Measurements from ENCODE around the gene HOXA3.

The HOXA3 gene

DNA sequence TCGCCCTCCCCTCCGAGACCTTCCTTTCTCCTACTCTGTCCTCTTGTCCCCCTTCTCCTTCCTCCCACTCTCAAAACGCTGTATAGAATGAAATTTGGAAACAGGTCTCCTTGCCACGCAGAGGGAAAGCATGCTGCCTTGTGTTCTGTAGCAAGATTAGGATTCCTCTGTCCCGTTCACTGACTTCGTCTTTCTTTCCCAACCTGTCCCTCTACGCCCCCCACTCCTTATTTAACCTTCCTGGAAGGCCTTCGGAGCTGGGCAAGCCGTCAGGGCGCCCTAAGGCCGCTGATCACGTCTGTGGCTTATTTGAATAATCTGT, 11.6 kb upstream of the HOXA3 start:
- H3K4me1 ChIP-seq (ENCODE audit: insufficient read depth, poor library complexity, severe bottlenecking) = peaks cover 9% of the 10 kb centered on the region
- ATAC-seq (ENCODE audit: low read depth) (no peak), DNase-seq (ENCODE audit: low spot score) (no peak)
- peak overlapping the region; percentile 93 for H3K27ac ChIP-seq (ENCODE audit: poor library complexity, severe bottlenecking)
- TF ChIP-seq, protein P1, sequence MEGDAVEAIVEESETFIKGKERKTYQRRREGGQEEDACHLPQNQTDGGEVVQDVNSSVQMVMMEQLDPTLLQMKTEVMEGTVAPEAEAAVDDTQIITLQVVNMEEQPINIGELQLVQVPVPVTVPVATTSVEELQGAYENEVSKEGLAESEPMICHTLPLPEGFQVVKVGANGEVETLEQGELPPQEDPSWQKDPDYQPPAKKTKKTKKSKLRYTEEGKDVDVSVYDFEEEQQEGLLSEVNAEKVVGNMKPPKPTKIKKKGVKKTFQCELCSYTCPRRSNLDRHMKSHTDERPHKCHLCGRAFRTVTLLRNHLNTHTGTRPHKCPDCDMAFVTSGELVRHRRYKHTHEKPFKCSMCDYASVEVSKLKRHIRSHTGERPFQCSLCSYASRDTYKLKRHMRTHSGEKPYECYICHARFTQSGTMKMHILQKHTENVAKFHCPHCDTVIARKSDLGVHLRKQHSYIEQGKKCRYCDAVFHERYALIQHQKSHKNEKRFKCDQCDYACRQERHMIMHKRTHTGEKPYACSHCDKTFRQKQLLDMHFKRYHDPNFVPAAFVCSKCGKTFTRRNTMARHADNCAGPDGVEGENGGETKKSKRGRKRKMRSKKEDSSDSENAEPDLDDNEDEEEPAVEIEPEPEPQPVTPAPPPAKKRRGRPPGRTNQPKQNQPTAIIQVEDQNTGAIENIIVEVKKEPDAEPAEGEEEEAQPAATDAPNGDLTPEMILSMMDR (IDR thresholded peaks at IDR 0.05; ENCODE audit: poor library complexity, severe bottlenecking) = no peak
- H3K4me3 ChIP-seq (ENCODE audit: severe bottlenecking) = peak overlapping the region; percentile 54
- H3K9me3 ChIP-seq (ENCODE audit: severe bottlenecking) = no peaks in the 10 kb centered on the region
- peaks cover 18% of the 10 kb centered on the region for H3K36me3 ChIP-seq (ENCODE audit: low read depth)
- H3K27me3 ChIP-seq (ENCODE audit: insufficient read depth, poor library complexity, severe bottlenecking) = no peaks in the 10 kb centered on the region

DNA sequence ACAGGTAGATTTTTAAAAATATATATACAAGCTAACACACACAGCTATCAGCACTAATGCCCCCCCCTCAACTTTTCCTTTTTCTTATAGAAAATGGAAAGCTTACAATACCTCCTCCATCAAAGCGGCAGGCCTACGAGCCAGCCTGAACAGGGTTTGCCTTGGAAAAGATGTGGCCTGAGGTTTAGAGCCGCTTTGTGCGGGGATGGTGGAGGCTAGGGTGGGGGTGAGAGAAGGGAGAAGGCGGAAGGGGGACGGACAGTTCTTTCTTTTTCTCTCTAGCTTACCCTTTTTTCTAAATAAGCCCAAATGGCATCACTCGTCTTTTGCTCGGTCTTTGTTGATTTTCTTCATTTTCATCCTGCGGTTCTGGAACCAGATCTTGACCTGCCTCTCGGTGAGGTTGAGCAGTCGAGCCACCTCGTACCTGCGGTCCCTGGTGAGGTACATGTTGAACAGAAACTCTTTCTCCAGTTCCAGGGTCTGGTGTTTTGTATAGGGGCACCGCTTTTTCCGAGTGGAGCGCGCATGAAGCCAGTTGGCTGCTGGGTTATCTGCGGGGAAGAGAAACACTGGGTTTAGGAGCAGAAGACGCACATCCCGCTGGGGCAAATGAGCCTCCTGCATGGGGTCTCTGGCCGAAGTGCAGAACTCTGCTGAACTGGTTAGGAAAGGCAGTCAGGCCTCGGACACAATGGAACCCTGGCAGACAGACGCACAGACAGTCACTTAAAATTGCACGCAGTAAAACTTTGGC, 11.1 kb upstream of the HOXA3 start:
- Histone ChIP-seq H3K27ac (ENCODE audit: poor library complexity, severe bottlenecking) (peak overlapping the region; percentile 93), H3K27me3 (ENCODE audit: insufficient read depth, poor library complexity, severe bottlenecking) (no peaks in the 10 kb centered on the region), H3K9me3 (ENCODE audit: severe bottlenecking) (no peaks in the 10 kb centered on the region), H3K4me1 (ENCODE audit: insufficient read depth, poor library complexity, severe bottlenecking) (peaks cover 9% of the 10 kb centered on the region), H3K36me3 (ENCODE audit: low read depth) (peaks cover 18% of the 10 kb centered on the region), H3K4me3 (ENCODE audit: severe bottlenecking) (peak overlapping the region; percentile 54)
- TF ChIP-seq, protein P1 (IDR thresholded peaks at IDR 0.05; ENCODE audit: poor library complexity, severe bottlenecking) = no peak
- no peak for ATAC-seq (ENCODE audit: low read depth)
- DNase-seq (ENCODE audit: low spot score) = no peak

DNA sequence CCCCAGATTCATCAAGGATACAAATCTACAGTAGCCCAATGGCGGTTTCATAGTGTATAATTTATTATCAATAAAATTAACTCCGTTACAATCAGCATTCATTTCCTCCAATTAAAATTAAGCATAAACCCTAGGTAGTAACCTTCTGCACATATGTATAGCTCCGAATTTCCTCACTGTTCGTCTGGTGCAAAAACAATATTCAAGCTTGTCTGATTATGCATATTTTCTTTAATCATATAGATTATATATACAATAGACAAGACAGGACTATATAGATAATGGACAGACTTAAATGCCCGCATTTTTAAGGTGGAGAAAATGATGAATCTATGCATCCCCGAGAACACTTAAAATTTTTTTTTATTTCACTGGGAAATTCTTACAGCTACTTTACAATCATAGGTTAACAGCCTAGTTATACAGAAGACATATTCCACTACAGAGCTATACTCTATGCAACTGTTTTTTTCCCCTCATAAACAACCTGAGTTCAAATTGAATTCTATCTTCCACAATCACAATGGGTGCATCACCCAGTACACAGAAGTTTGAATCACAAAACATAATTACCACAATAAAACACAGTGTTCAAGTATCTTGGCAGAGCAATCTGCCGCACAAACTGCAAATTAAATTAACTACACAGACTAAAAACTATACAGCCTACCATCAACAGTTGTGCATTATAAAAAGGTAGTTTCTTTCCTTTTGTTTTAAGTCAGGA, 10.3 kb upstream of the HOXA3 start:
- Histone ChIP-seq H3K27ac (ENCODE audit: poor library complexity, severe bottlenecking) (peak overlapping the region; percentile 93), H3K4me3 (ENCODE audit: severe bottlenecking) (peak overlapping the region; percentile 54), H3K36me3 (ENCODE audit: low read depth) (peaks cover 18% of the 10 kb centered on the region), H3K27me3 (ENCODE audit: insufficient read depth, poor library complexity, severe bottlenecking) (no peaks in the 10 kb centered on the region), H3K9me3 (ENCODE audit: severe bottlenecking) (no peaks in the 10 kb centered on the region), H3K4me1 (ENCODE audit: insufficient read depth, poor library complexity, severe bottlenecking) (peaks cover 8% of the 10 kb centered on the region)
- TF ChIP-seq, protein P1 (IDR thresholded peaks at IDR 0.05; ENCODE audit: poor library complexity, severe bottlenecking) = no peak
- no peak for ATAC-seq (ENCODE audit: low read depth)
- DNase-seq (ENCODE audit: low spot score) = no peak

DNA sequence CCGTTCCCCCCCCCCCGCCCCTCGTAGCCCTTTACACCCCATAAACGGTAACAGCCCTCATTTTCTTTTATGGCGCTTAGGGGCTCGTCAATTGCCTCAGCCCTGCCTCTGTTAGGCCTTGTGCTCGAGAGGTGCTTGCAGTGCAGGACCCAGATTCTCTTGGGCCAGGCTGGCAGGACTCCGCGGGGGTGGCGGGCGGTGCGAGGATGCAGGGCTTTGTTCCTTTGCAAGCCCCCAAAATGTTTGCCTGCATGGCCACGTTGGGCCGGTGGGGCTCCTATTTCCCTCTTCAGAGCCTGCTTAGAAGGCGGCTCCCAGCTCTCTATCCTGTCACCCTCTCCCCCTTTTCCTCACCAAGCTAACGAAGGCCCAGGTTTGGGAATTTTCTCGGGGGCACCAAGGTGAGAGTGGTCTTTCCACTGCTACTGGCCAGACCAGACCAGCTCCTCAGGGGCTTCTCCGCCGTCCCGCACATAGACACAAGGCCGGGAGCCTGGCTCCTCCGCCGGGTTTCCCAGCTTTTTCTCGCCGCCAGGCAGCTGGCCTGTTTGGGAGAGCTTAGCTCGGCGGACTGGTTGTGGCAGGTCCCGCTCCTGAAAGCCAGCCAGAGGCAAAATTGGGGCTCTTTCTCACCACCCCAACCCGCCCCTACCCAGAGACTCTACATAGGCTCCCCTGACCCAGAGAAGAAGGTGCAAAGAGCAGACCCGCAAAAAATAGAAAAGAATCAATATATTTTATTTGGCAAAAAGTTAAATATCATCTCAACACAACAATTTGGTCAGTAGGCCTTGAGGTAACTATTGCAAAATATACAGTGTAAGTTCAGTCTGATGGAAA, 9.6 kb upstream of the HOXA3 start:
- no peaks in the 10 kb centered on the region for H3K9me3 ChIP-seq (ENCODE audit: severe bottlenecking)
- H3K27ac ChIP-seq (ENCODE audit: poor library complexity, severe bottlenecking) = peak overlapping the region; percentile 93
- TF ChIP-seq, protein P1 (IDR thresholded peaks at IDR 0.05; ENCODE audit: poor library complexity, severe bottlenecking) = no peak
- DNase-seq (ENCODE audit: low spot score) (peak; percentile 60), ATAC-seq (ENCODE audit: low read depth) (0 out of 3 replicates have a peak, but pooled peaks have one; percentile 2)
- H3K36me3 ChIP-seq (ENCODE audit: low read depth) = peaks cover 18% of the 10 kb centered on the region
- H3K27me3 ChIP-seq (ENCODE audit: insufficient read depth, poor library complexity, severe bottlenecking) = no peaks in the 10 kb centered on the region
- peak overlapping the region; percentile 54 for H3K4me3 ChIP-seq (ENCODE audit: severe bottlenecking)
- peaks cover 4% of the 10 kb centered on the region for H3K4me1 ChIP-seq (ENCODE audit: insufficient read depth, poor library complexity, severe bottlenecking)

Data from RWPE2 (cell line).